C4-2B (cell line): Measurements from ENCODE around the gene AKNA.

Experiments
- H3K27ac ChIP-seq: fragments of 450-650 bp; 2 replicates; pipeline ENCODE4 v1.5.1; 2017
- CTCF ChIP-seq: fragments of 450-650 bp; conservative IDR thresholded peaks from 2 replicates; pipeline ENCODE4 v1.5.1; 2017; ENCODE audit warnings: mild to moderate bottlenecking
- ZFX ChIP-seq: fragments of 450-650 bp; IDR thresholded peaks from 2 replicates; pipeline ENCODE4 v1.6.1; 2017

The AKNA gene

GRCh38 chr9:114289571-114290481, 98.0 kb downstream of the AKNA start:
- TF ChIP-seq CTCF (no peak), ZFX (no peak)
- no peak overlapping the region for H3K27ac ChIP-seq

- no peak overlapping the region for H3K27ac ChIP-seq
- no peak for TF ChIP-seq CTCF
- TF ChIP-seq ZFX, result no peak
These were observed 98.7 kb downstream of the AKNA start for GRCh38 chr9:114289106-114289505.

- no peak overlapping the region for H3K27ac ChIP-seq
- TF ChIP-seq CTCF (no peak), ZFX (no peak)
These were observed 99.3 kb downstream of the AKNA start for GRCh38 chr9:114288193-114289091.

- TF ChIP-seq ZFX (no peak), CTCF (no peak)
- H3K27ac ChIP-seq, result no peak overlapping the region
These were observed 100.0 kb downstream of the AKNA start for GRCh38 chr9:114287763-114288192.

GRCh38 chr9:114287001-114287762, 100.6 kb downstream of the AKNA start:
- no peak overlapping the region for H3K27ac ChIP-seq
- no peak for TF ChIP-seq CTCF
- no peak for TF ChIP-seq ZFX

- no peak for TF ChIP-seq CTCF
- TF ChIP-seq ZFX, result no peak
- H3K27ac ChIP-seq, result no peak overlapping the region
These were observed 101.6 kb downstream of the AKNA start for GRCh38 chr9:114286146-114286679.
